ENCODE results near the gene NPLOC4. TPM values are rescaled to one million over a fixed set of nuclear protein-coding genes. Genes with fewer than 3 reads are reported as not detected.
A peak's percentile ranks its signal among the peaks of the same experiment; 100 is the strongest.

Gene NPLOC4
- total RNA-seq, 2 donors from 2014 or later, result 67.3 to 173 TPM

DNA sequence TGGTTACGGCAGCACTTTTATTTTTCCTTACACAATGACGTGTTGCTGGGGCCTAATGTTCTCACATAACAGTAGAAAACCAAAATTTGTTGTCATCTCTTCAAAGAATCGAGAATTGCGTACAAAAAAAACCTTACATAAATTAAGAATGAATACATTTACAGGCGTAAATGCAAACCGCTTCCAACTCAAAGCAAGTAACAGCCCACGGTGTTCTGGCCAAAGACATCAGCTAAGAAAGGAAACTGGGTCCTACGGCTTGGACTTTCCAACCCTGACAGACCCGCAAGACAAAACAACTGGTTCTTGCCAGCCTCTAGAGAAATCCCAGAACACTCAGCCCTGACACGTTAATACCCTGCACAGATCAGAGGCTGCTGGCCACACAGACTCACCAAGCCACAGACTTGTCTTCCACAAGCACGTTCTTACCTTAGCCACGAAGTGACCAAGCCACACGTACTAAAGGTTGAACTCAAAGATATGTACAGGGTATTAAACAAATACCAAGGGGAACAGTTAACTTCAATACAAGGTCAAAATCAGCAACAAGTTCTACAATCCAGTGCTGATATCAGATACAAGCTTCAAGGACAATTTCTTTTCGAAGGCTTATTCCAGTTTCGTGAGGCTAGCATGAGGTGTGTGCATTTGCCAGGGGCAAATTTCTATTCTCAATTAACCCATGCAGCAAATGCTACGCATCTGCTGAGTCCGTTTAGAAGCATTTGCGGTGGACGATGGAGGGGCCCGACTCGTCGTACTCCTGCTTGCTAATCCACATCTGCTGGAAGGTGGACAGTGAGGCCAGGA is 126.7 kb downstream of the NPLOC4 start:
- Mint-ChIP-seq H3K36me3 (peaks cover 38 to 44% of the 10 kb centered on the region in 2 donors), H3K9me3 (peaks cover 0 to 3% of the 10 kb centered on the region in 2 donors), H3K27ac (peak overlapping the region; percentile 87 to 98)
- ATAC-seq (no peak), DNase-seq (ENCODE audit: low spot score in 2 of 2) (no peak)

DNA sequence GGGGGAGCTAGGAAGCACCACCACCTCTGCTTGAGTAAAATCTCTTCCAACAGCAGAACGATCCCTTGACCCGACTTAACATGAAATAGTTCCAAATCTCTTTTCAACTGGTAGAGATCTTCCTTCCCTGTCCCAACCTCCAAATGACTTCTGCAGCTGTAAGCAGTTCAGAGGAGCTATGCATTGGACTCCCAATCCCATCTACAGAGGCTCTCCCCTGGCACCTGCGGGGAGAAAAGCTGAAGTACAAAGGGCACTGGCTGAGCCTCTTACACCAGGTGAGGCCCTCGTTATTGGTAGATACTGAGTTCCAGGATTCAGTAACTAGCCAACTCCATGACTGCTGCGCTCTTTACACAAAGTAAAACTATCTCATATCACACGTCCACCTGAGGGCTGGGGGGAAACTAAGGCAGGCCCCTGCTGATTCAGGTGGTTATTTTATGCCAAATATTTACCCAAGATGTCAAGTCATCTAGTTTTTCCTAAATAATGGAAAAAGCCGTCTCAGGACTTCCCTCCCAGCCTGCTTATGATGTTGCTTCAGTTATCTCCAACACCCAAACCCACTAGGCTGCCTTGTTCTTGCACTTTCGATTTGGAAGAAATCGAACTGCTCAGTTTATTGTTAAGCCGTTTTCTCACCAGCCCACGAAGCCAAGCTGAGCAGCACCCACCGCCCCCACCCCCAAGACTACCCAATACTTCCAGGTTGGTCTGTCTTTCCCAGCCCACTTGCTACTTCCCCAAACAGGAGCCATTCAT is 127.5 kb downstream of the NPLOC4 start:
- peaks cover 0 to 3% of the 10 kb centered on the region in 2 donors for H3K9me3 Mint-ChIP-seq
- no peak for DNase-seq (ENCODE audit: low spot score in 2 of 2)

GRCh38 chr17:81508639-81509206 is 128.2 kb downstream of the NPLOC4 start:
- H3K9me3 Mint-ChIP-seq, result peaks cover 0 to 3% of the 10 kb centered on the region in 2 donors
- no peak for ATAC-seq
- peaks cover 38 to 39% of the 10 kb centered on the region in 2 donors for H3K36me3 Mint-ChIP-seq
- H3K27ac Mint-ChIP-seq, result peak overlapping the region; percentile 87 to 98
- no peak for DNase-seq (ENCODE audit: low spot score in 2 of 2)

More for the DNA sequence above, 127.5 kb downstream of the NPLOC4 start:
- peak overlapping the region; percentile 87 to 98 for H3K27ac Mint-ChIP-seq
- H3K36me3 Mint-ChIP-seq, result peaks cover 38 to 41% of the 10 kb centered on the region in 2 donors
- ATAC-seq, result no peak

Other genes starting within 250 kb of the NPLOC4 start
- gene BAHCC1, start 241.7 kb downstream of the NPLOC4 start, total RNA-seq, result under 1 TPM in 1 of 2 donors, not detected in 1; 0.16 TPM
- gene ACTG1, start 124.3 kb downstream of the NPLOC4 start, total RNA-seq, result 1,000 to 10,000 TPM; 6,062 to 6,573 TPM
- gene FSCN2, start 108.7 kb downstream of the NPLOC4 start, total RNA-seq, result under 1 TPM; 0.30 to 0.86 TPM
- 10 to 100 TPM; 19.8 to 37.9 TPM for gene FAAP100, start 84.8 kb downstream of the NPLOC4 start, total RNA-seq
- under 1 TPM; 0.56 to 0.75 TPM for gene TSPAN10, start 84 bp upstream of the NPLOC4 start, total RNA-seq
- 1 to 10 TPM; 5.8 to 8.1 TPM for gene PDE6G, start 19.4 kb upstream of the NPLOC4 start, total RNA-seq
- 10 to 100 TPM; 20.1 to 43.7 TPM for gene OXLD1, start 29.5 kb upstream of the NPLOC4 start, total RNA-seq
- gene CCDC137, start 29.6 kb upstream of the NPLOC4 start, total RNA-seq, result 10 to 100 TPM; 35.0 to 38.7 TPM
- 10 to 100 TPM; 12.6 to 30.6 TPM for gene ARL16, start 46.7 kb upstream of the NPLOC4 start, total RNA-seq
- 100 to 1,000 TPM; 111 to 168 TPM for gene HGS, start 46.9 kb upstream of the NPLOC4 start, total RNA-seq
- 100 to 1,000 TPM in 1 of 2 donors, 10 to 100 TPM in 1; 61.8 to 105 TPM for gene MRPL12, start 66.3 kb upstream of the NPLOC4 start, total RNA-seq
- gene SLC25A10, start 75.2 kb upstream of the NPLOC4 start, total RNA-seq, result 10 to 100 TPM; 23.0 to 27.8 TPM
- gene GCGR, start 167.0 kb upstream of the NPLOC4 start, total RNA-seq, result not detected
- 10 to 100 TPM; 40.4 to 55.3 TPM for gene MCRIP1, start 196.2 kb upstream of the NPLOC4 start, total RNA-seq
- not detected for gene PPP1R27, start 197.9 kb upstream of the NPLOC4 start, total RNA-seq
- gene P4HB, start 223.4 kb upstream of the NPLOC4 start, total RNA-seq, result 100 to 1,000 TPM; 382 to 460 TPM
- 100 to 1,000 TPM; 328 to 513 TPM for gene ARHGDIA, start 234.2 kb upstream of the NPLOC4 start, total RNA-seq